ENCODE results near the gene DOCK1.

The DOCK1 gene

DNA sequence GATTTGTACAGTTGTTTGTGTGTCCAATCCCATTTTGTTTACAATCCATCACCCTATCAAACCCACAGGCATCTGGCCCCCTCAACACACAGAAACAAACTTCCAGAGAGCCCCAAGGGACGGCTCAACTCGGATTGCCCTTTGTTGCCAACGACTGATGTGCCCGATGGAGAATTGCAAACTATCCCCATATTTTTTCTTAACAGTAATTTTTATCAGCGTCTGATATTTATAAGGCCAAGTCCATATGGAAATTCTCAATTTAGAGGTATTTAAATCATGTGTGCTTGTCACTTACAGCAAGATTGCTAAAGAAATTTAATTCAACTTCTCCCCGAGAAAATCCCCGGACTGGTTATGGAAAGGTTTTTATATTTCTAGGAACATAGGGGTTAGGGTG, 530.0 kb downstream of the DOCK1 start:
- in situ Hi-C loops (cut with MboI; ENCODE audit: low pct_unique_long_range_greater_than_20kb, low sequenced_read_pairs, unreplicated experiment), result no loop called here
- no peak for DNase-seq (ENCODE audit: low spot score)
- TF ChIP-seq, protein P1, sequence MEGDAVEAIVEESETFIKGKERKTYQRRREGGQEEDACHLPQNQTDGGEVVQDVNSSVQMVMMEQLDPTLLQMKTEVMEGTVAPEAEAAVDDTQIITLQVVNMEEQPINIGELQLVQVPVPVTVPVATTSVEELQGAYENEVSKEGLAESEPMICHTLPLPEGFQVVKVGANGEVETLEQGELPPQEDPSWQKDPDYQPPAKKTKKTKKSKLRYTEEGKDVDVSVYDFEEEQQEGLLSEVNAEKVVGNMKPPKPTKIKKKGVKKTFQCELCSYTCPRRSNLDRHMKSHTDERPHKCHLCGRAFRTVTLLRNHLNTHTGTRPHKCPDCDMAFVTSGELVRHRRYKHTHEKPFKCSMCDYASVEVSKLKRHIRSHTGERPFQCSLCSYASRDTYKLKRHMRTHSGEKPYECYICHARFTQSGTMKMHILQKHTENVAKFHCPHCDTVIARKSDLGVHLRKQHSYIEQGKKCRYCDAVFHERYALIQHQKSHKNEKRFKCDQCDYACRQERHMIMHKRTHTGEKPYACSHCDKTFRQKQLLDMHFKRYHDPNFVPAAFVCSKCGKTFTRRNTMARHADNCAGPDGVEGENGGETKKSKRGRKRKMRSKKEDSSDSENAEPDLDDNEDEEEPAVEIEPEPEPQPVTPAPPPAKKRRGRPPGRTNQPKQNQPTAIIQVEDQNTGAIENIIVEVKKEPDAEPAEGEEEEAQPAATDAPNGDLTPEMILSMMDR (IDR thresholded peaks at IDR 0.05; ENCODE audit: extremely low read depth, insufficient read depth, missing control alignments), result no peak

DNA sequence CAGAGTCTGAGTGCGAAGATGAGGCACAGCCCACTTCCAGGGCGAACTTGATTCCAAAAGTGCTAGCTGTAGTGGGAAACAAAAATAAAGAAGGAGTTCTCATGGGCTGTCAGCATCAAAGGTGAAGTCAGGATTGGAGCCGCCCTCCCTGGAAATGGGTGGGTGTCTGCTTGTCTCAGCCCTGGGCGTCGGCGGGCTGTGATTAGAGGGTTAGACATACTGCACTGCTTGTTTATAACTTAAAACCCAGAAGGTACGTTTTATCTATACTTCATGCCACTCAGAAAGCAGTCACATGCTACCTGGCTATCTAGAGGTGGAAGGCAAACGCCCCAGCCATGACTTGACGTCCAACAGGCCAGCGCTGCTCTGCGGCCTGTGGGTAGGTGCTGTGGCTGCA, 535.1 kb downstream of the DOCK1 start:
- DNase-seq (ENCODE audit: low spot score), result no peak
- in situ Hi-C loops (cut with MboI; ENCODE audit: low pct_unique_long_range_greater_than_20kb, low sequenced_read_pairs, unreplicated experiment), result no loop called here
- TF ChIP-seq, protein P1 (IDR thresholded peaks at IDR 0.05; ENCODE audit: extremely low read depth, insufficient read depth, missing control alignments), result no peak

- TF ChIP-seq, protein P1 (IDR thresholded peaks at IDR 0.05; ENCODE audit: extremely low read depth, insufficient read depth, missing control alignments), result no peak
- in situ Hi-C loops (cut with MboI; ENCODE audit: low pct_unique_long_range_greater_than_20kb, low sequenced_read_pairs, unreplicated experiment), result no loop called here
- DNase-seq (ENCODE audit: low spot score), result no peak
These were observed 536.4 kb downstream of the DOCK1 start for GRCh38 chr10:127441350-127442219.

DNA sequence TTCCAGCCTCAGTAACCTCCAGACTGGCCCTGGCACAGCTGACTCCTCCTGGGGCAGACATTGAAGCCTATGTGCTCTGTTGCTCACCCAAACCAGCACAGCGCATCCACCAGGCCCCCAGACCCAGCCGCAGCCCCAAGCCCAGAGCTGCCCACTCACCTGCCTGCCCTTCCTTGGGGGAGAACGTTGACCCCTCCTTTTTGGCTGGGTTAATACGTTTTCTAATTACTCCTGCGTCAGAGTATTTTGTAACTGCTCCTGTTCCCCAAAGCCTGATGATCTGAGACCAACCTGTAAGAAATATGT, 536.9 kb downstream of the DOCK1 start:
- TF ChIP-seq, protein P1 (IDR thresholded peaks at IDR 0.05; ENCODE audit: extremely low read depth, insufficient read depth, missing control alignments), result no peak
- in situ Hi-C loops (cut with MboI; ENCODE audit: low pct_unique_long_range_greater_than_20kb, low sequenced_read_pairs, unreplicated experiment), result no loop called here
- no peak for DNase-seq (ENCODE audit: low spot score)

DNA sequence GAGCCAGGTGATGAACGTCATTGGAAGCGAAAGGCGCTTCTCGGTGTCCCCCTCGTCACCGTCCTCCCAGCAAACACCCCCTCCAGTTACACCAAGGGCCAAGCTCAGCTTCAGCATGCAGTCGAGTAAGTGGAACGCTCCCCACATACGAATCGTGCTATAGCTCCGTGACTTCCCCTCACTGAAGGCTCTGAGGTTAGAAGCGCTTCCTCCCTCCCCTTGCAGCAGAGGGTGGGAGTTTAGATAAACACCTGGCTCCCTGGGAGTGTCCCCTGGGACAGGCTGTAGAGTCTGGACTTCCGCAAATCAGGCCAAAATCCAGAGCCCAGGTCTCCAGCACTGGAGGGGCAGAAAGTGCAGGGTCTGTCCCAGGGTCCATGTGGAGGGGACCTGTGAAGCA, 538.9 kb downstream of the DOCK1 start:
- DNase-seq (ENCODE audit: low spot score), result no peak
- TF ChIP-seq, protein P1 (IDR thresholded peaks at IDR 0.05; ENCODE audit: extremely low read depth, insufficient read depth, missing control alignments), result no peak
- in situ Hi-C loops (cut with MboI; ENCODE audit: low pct_unique_long_range_greater_than_20kb, low sequenced_read_pairs, unreplicated experiment), result no loop called here

- TF ChIP-seq, protein P1 (IDR thresholded peaks at IDR 0.05; ENCODE audit: extremely low read depth, insufficient read depth, missing control alignments), result no peak
- no peak for DNase-seq (ENCODE audit: low spot score)
- in situ Hi-C loops (cut with MboI; ENCODE audit: low pct_unique_long_range_greater_than_20kb, low sequenced_read_pairs, unreplicated experiment), result no loop called here
These were observed 542.0 kb downstream of the DOCK1 start for GRCh38 chr10:127447197-127447596.
